ENCODE measurements around the gene KRT7.

The KRT7 gene

DNA sequence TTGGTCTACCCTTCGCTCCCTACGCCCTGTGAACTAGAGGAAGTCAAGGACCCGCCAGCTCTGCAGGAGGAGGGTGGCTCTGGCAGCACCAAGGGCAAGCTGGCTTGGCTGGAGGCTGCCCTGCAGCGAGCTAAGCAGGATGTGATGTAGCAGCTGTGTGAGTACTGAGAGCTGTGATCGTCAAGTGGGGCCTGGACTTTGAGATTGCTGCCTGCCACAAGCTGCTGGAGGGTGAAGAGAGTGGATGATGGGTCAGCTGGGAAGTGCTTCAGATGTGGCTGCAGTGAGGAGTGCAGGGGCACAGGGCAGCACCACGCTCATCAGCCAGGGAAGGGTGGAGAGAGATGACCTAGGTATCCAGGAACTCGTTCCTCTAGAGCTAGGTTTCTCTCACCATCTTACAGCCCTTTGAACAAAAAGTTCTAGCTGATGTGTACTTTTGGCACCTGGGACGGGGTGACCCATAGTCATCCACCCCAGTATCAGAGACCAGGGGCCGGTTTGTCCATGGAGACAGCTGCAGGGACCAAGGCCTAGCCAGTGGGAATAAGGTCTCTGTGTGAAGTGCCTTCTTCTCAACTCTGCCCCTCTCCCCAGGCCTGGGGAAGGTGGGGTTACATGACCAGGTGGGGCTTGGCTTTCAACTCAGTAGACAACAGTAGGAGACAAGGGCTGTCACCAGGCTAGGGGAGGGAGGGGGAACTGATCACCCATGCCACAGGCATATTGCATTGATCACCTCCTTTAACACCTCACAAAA is 44.6 kb downstream of the KRT7 start:
- Histone ChIP-seq H3K9me3 (ENCODE audit: insufficient read depth, low read depth, low read length) (no peaks in the 10 kb centered on the region), H3K4me3 (ENCODE audit: low read length, poor library complexity, severe bottlenecking) (no peak overlapping the region), H3F3A (ENCODE audit: low read depth) (no peaks in the 10 kb centered on the region), H3K4me2 (ENCODE audit: low read depth, low read length, poor library complexity, severe bottlenecking) (peak overlapping the region; percentile 3), H4K20me1 (ENCODE audit: insufficient read depth, low read length, poor library complexity, severe bottlenecking) (no peaks in the 10 kb centered on the region), H2AFZ (ENCODE audit: low read length) (peak overlapping the region; percentile 11), H3K79me2 (ENCODE audit: insufficient read depth, low read length) (no peaks in the 10 kb centered on the region), H3K9me2 (replicated peaks; ENCODE audit: low read depth, low read length) (no peaks in the 10 kb centered on the region), H3K4me1 (ENCODE audit: insufficient read depth, low read length, poor library complexity, severe bottlenecking) (peaks cover 21% of the 10 kb centered on the region), H3K9ac (ENCODE audit: low read depth, low read length, poor library complexity, severe bottlenecking) (peak overlapping the region; percentile 12), H3K36me3 (ENCODE audit: insufficient read depth, low read length) (no peaks in the 10 kb centered on the region), H3K27me3 (ENCODE audit: insufficient read depth, low read length, poor library complexity, severe bottlenecking) (no peaks in the 10 kb centered on the region)
- no peak for TF ChIP-seq EZH2phosphoT487 (IDR thresholded peaks at IDR 0.05; ENCODE audit: borderline replicate concordance)
- TF ChIP-seq, protein P1, sequence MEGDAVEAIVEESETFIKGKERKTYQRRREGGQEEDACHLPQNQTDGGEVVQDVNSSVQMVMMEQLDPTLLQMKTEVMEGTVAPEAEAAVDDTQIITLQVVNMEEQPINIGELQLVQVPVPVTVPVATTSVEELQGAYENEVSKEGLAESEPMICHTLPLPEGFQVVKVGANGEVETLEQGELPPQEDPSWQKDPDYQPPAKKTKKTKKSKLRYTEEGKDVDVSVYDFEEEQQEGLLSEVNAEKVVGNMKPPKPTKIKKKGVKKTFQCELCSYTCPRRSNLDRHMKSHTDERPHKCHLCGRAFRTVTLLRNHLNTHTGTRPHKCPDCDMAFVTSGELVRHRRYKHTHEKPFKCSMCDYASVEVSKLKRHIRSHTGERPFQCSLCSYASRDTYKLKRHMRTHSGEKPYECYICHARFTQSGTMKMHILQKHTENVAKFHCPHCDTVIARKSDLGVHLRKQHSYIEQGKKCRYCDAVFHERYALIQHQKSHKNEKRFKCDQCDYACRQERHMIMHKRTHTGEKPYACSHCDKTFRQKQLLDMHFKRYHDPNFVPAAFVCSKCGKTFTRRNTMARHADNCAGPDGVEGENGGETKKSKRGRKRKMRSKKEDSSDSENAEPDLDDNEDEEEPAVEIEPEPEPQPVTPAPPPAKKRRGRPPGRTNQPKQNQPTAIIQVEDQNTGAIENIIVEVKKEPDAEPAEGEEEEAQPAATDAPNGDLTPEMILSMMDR (conservative IDR thresholded peaks at IDR 0.05; ENCODE audit: low read length), result no peak

DNA sequence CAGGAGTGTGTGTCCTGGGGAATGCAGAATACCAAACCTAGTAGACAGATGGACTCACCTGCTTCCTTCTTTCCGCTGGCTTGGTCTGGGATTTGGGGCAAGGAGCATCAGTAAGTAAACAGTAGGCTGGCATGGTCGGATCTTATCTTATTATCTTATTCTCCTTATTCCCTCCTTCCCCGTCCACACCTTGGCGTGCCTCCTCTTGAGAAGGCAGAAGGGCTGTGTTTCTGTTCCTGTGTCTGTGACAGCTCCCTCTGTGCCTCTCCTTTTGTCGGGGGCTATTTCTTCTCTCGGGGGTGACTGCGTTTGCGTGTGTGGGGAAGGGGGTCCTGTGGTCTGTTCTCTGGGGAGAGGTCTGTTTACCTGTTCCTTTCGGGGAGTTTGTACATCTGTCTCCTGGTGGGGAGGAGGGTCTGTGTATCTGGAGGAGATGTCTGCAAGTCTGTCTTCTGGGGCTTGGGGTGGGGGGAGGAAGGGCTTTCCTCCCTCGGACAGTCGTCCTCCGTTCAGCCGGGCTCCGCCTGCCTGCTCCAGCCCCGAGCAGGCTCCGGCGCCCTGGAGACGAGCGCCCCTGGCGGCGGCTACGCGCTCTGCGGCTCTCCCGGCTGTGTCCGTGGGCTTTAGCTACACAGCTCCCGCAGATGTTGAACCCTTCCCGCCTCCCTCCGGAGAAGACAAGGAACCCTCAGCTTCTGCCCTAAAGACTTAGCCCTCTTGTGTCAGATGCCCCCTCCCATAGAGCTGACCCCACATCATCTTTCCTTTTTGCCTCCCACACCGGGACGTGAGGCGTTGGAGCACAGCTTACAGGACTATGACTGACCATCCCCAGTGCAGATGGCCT is 45.8 kb downstream of the KRT7 start:
- Histone ChIP-seq H3K27me3 (ENCODE audit: insufficient read depth, low read length, poor library complexity, severe bottlenecking) (no peaks in the 10 kb centered on the region), H3K9ac (ENCODE audit: low read depth, low read length, poor library complexity, severe bottlenecking) (no peak overlapping the region), H3K4me3 (ENCODE audit: low read length, poor library complexity, severe bottlenecking) (peak overlapping the region; percentile 30), H4K20me1 (ENCODE audit: insufficient read depth, low read length, poor library complexity, severe bottlenecking) (no peaks in the 10 kb centered on the region), H3K9me3 (ENCODE audit: insufficient read depth, low read depth, low read length) (no peaks in the 10 kb centered on the region), H3K36me3 (ENCODE audit: insufficient read depth, low read length) (no peaks in the 10 kb centered on the region), H3K9me2 (replicated peaks; ENCODE audit: low read depth, low read length) (no peaks in the 10 kb centered on the region), H3F3A (ENCODE audit: low read depth) (no peaks in the 10 kb centered on the region), H3K4me2 (ENCODE audit: low read depth, low read length, poor library complexity, severe bottlenecking) (peak overlapping the region; percentile 58), H3K4me1 (ENCODE audit: insufficient read depth, low read length, poor library complexity, severe bottlenecking) (peaks cover 21% of the 10 kb centered on the region), H3K79me2 (ENCODE audit: insufficient read depth, low read length) (no peaks in the 10 kb centered on the region), H2AFZ (ENCODE audit: low read length) (peak overlapping the region; percentile 84)
- TF ChIP-seq, protein P1 (conservative IDR thresholded peaks at IDR 0.05; ENCODE audit: low read length), result peak; percentile 89
- TF ChIP-seq EZH2phosphoT487 (IDR thresholded peaks at IDR 0.05; ENCODE audit: borderline replicate concordance), result no peak

- Histone ChIP-seq H3K4me3 (ENCODE audit: low read length, poor library complexity, severe bottlenecking) (no peak overlapping the region), H2AFZ (ENCODE audit: low read length) (no peak overlapping the region), H3K27me3 (ENCODE audit: insufficient read depth, low read length, poor library complexity, severe bottlenecking) (no peaks in the 10 kb centered on the region), H3K79me2 (ENCODE audit: insufficient read depth, low read length) (no peaks in the 10 kb centered on the region), H4K20me1 (ENCODE audit: insufficient read depth, low read length, poor library complexity, severe bottlenecking) (no peaks in the 10 kb centered on the region), H3K9me3 (ENCODE audit: insufficient read depth, low read depth, low read length) (no peaks in the 10 kb centered on the region), H3K4me2 (ENCODE audit: low read depth, low read length, poor library complexity, severe bottlenecking) (peak overlapping the region; percentile 58), H3F3A (ENCODE audit: low read depth) (no peaks in the 10 kb centered on the region), H3K36me3 (ENCODE audit: insufficient read depth, low read length) (no peaks in the 10 kb centered on the region), H3K4me1 (ENCODE audit: insufficient read depth, low read length, poor library complexity, severe bottlenecking) (peaks cover 25% of the 10 kb centered on the region), H3K9me2 (replicated peaks; ENCODE audit: low read depth, low read length) (no peaks in the 10 kb centered on the region), H3K9ac (ENCODE audit: low read depth, low read length, poor library complexity, severe bottlenecking) (no peak overlapping the region)
- no peak for TF ChIP-seq EZH2phosphoT487 (IDR thresholded peaks at IDR 0.05; ENCODE audit: borderline replicate concordance)
- TF ChIP-seq, protein P1 (conservative IDR thresholded peaks at IDR 0.05; ENCODE audit: low read length), result no peak
These were observed 46.6 kb downstream of the KRT7 start for GRCh38 chr12:52279422-52280318.

Measured in Loucy (cell line).